Endothelial cell of umbilical vein (primary cell): ENCODE results near the gene JAKMIP3.

Experiments used
- CTCF ChIP-seq, 2 donors: IDR thresholded peaks; 1 replicate in 1 of 2; 2 replicates in 1 of 2; pipeline ENCODE4 v1.5.1; 2011; ENCODE audit warnings: low read length in 2 of 2, mild to moderate bottlenecking in 2 of 2, moderate library complexity in 2 of 2, control low read depth in 1 of 2, inconsistent platforms in 1 of 2, low read depth in 1 of 2; ENCODE audit not compliant: insufficient read depth in 1 of 2; ENCODE audit errors: extremely low read depth in 1 of 2
- EZH2 ChIP-seq: IDR thresholded peaks from 2 replicates; pipeline ENCODE4 v1.6.1; 2012; ENCODE audit warnings: borderline replicate concordance, low read depth, mild to moderate bottlenecking, moderate library complexity, low read length, inconsistent platforms; ENCODE audit not compliant: severe bottlenecking
- MAX ChIP-seq: IDR thresholded peaks from 2 replicates; pipeline ENCODE4 v1.6.1; 2011; ENCODE audit not compliant: insufficient read depth, insufficient read length
- POLR2A ChIP-seq: IDR thresholded peaks from 2 replicates; pipeline ENCODE4 v1.6.1; 2012; ENCODE audit warnings: low read depth, mild to moderate bottlenecking, control low read depth, low read length

- TF ChIP-seq EZH2, result no peak
- TF ChIP-seq CTCF (IDR thresholded peaks at IDR 0.05; ENCODE audit: extremely low read depth in 1 of 2, insufficient read depth in 1 of 2, low read depth in 1 of 2, low read length in 2 of 2), result no peak
- TF ChIP-seq MAX, result no peak
- TF ChIP-seq POLR2A, result no peak
Measured at GRCh38 chr10:132107186-132107948, 41.6 kb downstream of the JAKMIP3 start.
